Peyer's patch (tissue), 4 donors: ENCODE data around the gene RAB17.

Experiments used
- POLR2A ChIP-seq, 2 donors: fragments of 450-650 bp; IDR thresholded peaks; one replicate each; pipeline ENCODE4 v1.5.1; 2017; ENCODE audit warnings: antibody characterized with exemption in 2 of 2, mild to moderate bottlenecking in 2 of 2, moderate library complexity in 2 of 2
- TF ChIP-seq, protein P1 (sequence below), 6 experiments: fragments of 450-650 bp in 4 of 6; fragments of 200-600 bp in 2 of 6; sonication (generic) in 1 of 6; IDR thresholded peaks; one replicate each; pipeline ENCODE4 v1.5.1; 2017 to 2019; ENCODE audit warnings: antibody characterized with exemption in 6 of 6, mild to moderate bottlenecking in 3 of 6, moderate library complexity in 1 of 6

GRCh38 chr2:237536083-237536415 is 54.5 kb downstream of the RAB17 start:
- TF ChIP-seq, protein P1, sequence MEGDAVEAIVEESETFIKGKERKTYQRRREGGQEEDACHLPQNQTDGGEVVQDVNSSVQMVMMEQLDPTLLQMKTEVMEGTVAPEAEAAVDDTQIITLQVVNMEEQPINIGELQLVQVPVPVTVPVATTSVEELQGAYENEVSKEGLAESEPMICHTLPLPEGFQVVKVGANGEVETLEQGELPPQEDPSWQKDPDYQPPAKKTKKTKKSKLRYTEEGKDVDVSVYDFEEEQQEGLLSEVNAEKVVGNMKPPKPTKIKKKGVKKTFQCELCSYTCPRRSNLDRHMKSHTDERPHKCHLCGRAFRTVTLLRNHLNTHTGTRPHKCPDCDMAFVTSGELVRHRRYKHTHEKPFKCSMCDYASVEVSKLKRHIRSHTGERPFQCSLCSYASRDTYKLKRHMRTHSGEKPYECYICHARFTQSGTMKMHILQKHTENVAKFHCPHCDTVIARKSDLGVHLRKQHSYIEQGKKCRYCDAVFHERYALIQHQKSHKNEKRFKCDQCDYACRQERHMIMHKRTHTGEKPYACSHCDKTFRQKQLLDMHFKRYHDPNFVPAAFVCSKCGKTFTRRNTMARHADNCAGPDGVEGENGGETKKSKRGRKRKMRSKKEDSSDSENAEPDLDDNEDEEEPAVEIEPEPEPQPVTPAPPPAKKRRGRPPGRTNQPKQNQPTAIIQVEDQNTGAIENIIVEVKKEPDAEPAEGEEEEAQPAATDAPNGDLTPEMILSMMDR (IDR thresholded peaks at IDR 0.05): no peak
- TF ChIP-seq POLR2A (IDR thresholded peaks at IDR 0.05): no peak
